Right atrium auricular region (tissue), 2 donors: ENCODE data around the gene HOXB5. TPM values are rescaled to one million over a fixed set of nuclear protein-coding genes. Genes with fewer than 3 reads are reported as not detected.

Source experiments
- DNase-seq: peaks from one replicate; pipeline ENCODE4 v3.0.0-alpha.2; 2019; ENCODE audit warnings: low spot score
- H3K27ac ChIP-seq, 2 donors: fragments of 200-600 bp; sonication (generic); 1 replicate in 1 of 2; 2 replicates in 1 of 2; pipeline ENCODE4 v1.5.1; 2016 to 2019
- H3K27me3 ChIP-seq, 2 donors: fragments of 200-600 bp; sonication (generic); one replicate each; pipeline versions ENCODE4 v1.5.1 to v1.6.0; 2017 to 2019
- H3K36me3 ChIP-seq: fragments of 200-600 bp; sonication (generic); one replicate; pipeline ENCODE4 v1.5.1; 2016
- H3K4me1 ChIP-seq, 2 donors: fragments of 200-600 bp; sonication (generic); one replicate each; pipeline versions ENCODE4 v1.5.1 to v1.6.0; 2017 to 2019
- H3K4me3 ChIP-seq, 2 donors: fragments of 200-600 bp; sonication (generic); 1 replicate in 1 of 2; 2 replicates in 1 of 2; pipeline ENCODE4 v1.5.1; 2017 to 2019; ENCODE audit warnings: mild to moderate bottlenecking in 1 of 2, moderate library complexity in 1 of 2
- H3K9me3 ChIP-seq, 2 donors: fragments of 200-600 bp; sonication (generic); one replicate each; pipeline ENCODE4 v1.5.1; 2019
- CTCF ChIP-seq, 2 donors: fragments of 200-600 bp; sonication (generic); IDR thresholded peaks; one replicate each; pipeline ENCODE4 v1.5.1; 2019; ENCODE audit warnings: antibody characterized with exemption in 2 of 2
- total RNA-seq, 2 donors: library from RNA; depleted of rRNA; stranded (reverse); fragments of >200 nt; gene quantifications; one replicate each; pipeline ENCODE4 v1.1.0, GENCODE V29; 2016

Gene HOXB5
- total RNA-seq, 2 donors from 2014 or later, result not detected

DNA sequence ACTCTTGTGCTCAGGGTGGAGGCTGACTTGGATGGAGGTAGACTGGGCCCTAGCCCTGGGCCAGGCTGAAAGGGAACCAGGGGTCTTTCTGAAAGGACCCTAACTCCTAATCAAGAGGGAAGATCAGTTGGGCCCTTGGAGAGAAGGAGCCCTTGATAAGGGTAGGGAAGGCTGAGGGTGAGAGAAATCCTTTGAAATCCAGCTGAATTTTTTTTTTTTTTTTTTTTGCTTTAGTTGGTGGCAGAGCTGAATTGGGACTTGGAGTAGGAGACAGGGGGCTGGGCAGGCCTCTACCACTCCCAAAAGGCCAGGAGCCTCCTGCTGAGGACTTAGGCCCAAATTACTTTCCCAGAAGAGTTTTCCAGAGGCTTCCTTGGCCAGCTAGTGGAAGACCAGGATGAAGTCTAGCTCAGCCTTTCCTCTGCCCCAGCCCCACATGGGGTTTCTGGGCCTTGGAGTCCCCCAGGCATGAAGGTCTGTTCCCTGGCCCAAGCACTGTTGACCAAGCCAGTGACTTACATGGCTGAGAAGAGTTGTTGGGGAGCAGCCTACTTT is 2.9 kb downstream of the HOXB5 start:
- no peak overlapping the region for H3K27ac ChIP-seq
- H3K36me3 ChIP-seq, result no peaks in the 10 kb centered on the region

DNA sequence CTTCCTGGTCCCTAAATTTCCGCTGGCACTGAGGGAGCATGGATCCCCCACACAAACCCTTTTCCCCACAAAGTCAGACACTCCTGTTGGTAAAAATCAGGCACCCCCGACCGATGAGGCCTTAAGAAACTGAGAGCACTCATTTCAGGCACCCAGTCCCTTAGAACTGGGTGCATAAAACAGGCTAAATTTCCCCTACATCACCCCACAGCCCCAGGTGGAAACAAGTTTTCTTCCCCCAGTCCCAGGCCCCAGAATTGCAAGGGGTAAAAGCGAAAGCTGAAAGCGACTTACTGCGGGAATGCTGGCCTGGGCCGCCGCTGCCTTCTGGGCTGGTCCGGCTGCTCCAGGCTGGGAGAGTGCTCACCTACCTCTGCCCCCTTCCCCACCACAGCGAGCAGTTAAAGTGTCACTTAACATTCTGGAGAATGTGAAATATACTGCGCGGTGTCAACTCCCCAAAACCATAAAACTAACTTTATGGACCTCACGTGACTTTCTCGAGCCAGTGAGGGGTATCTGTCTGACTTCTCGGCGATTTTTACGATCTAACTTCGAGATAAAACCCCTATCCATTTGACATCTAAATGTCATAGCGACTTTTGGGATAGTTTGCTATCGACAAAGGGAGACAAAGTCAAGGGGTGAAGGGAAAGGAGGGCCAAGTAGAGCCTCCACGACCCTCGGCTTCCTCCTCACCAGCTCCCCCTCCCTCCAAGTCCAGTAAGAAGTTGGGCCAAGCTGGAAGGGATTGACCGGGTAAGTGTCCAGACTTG is 3.6 kb downstream of the HOXB5 start, which contains the start of gene HOXB3:
TSS of gene HOXB3 (minus strand) at position 411 of the 776 bp plus-strand sequence. CDS start 37,767 bp downstream, outside the sequence.
- DNase-seq, result no peak
- peaks cover 0 to 44% of the 10 kb centered on the region in 2 donors for H3K4me1 ChIP-seq
- H3K36me3 ChIP-seq, result no peaks in the 10 kb centered on the region
- H3K4me3 ChIP-seq, result no peak within 1 kb of the TSS
- no peak within 1 kb of the TSS for H3K27ac ChIP-seq
- no peaks in the 10 kb centered on the region for H3K9me3 ChIP-seq
- no peak for TF ChIP-seq CTCF (IDR thresholded peaks at IDR 0.05)
- H3K27me3 ChIP-seq, result peaks cover 34 to 47% of the 10 kb centered on the region in 2 donors

More for the DNA sequence above, 2.9 kb downstream of the HOXB5 start:
- no peak for TF ChIP-seq CTCF (IDR thresholded peaks at IDR 0.05)
- peaks cover 0 to 38% of the 10 kb centered on the region in 2 donors for H3K4me1 ChIP-seq
- H3K27me3 ChIP-seq, result peaks cover 41 to 53% of the 10 kb centered on the region in 2 donors
- DNase-seq, result no peak
- H3K9me3 ChIP-seq, result no peaks in the 10 kb centered on the region
- H3K4me3 ChIP-seq, result no peak overlapping the region

- no peak for DNase-seq
- Histone ChIP-seq H3K9me3 (no peaks in the 10 kb centered on the region), H3K4me1 (peaks cover 0 to 48% of the 10 kb centered on the region in 2 donors), H3K27me3 (peaks cover 28 to 42% of the 10 kb centered on the region in 2 donors), H3K36me3 (no peaks in the 10 kb centered on the region), H3K27ac (no peak overlapping the region), H3K4me3 (no peak overlapping the region)
- no peak for TF ChIP-seq CTCF (IDR thresholded peaks at IDR 0.05)
These were observed 4.3 kb downstream of the HOXB5 start for GRCh38 chr17:48589060-48589830.

- Histone ChIP-seq H3K9me3 (no peaks in the 10 kb centered on the region), H3K36me3 (no peaks in the 10 kb centered on the region), H3K27me3 (peaks cover 26 to 41% of the 10 kb centered on the region in 2 donors), H3K27ac (no peak overlapping the region), H3K4me3 (no peak overlapping the region), H3K4me1 (peaks cover 0 to 41% of the 10 kb centered on the region in 2 donors)
- DNase-seq, result no peak
- no peak for TF ChIP-seq CTCF (IDR thresholded peaks at IDR 0.05)
These were observed 5.1 kb downstream of the HOXB5 start for GRCh38 chr17:48588528-48588927.

DNA sequence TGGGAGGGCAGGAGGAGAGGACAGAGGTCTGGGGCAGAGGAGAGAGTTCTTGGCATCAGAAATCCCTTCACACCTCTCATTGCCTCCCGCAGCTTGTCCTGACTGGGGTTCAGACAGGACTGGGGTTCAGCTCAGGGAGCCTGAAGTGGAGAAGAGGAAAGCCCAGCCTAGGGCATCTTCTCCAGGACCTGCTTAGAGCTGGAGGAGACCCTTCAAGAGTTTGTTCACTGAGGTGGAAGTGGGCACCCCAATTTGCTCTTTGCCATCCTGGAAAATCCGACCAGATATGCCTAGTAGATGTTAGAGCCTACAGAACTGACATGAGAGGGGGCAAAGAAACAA is 5.5 kb downstream of the HOXB5 start:
- Histone ChIP-seq H3K4me3 (no peak overlapping the region), H3K4me1 (peaks cover 0 to 36% of the 10 kb centered on the region in 2 donors), H3K27ac (no peak overlapping the region), H3K9me3 (no peaks in the 10 kb centered on the region), H3K36me3 (no peaks in the 10 kb centered on the region), H3K27me3 (peaks cover 23 to 37% of the 10 kb centered on the region in 2 donors)
- no peak for DNase-seq
- no peak for TF ChIP-seq CTCF (IDR thresholded peaks at IDR 0.05)
